GM18873 (cell line): ENCODE data around the gene ABLIM1.

Experiments
- ATAC-seq: cut with Tn5 transposase; IDR thresholded peaks from one replicate; pipeline ENCODE4 v1.9.1; 2021; ENCODE audit warnings: mild to moderate bottlenecking, moderate library complexity, moderate number of reproducible peaks; ENCODE audit not compliant: unreplicated experiment, low FRiP score

ABLIM1 gene

DNA sequence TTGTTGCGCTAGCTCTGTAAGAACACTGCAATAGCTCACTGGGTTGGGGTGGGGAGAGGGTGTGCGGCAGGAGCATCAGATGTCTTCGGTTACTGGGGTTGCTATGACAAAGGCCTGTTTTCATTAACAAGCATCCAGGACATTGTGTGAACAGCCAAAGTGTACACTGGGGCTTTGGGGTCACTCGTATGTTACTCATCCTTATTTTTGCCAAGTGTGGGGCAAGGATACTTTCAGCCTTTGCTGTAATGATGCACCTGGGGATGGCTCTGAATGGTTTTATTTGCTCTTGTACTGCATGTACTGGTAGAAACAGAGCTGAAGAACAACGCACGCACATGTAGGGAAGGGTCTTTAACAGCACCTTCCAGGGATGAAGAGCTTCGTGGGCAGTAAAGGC is 180.8 kb downstream of the ABLIM1 start:
- no peak for ATAC-seq

DNA sequence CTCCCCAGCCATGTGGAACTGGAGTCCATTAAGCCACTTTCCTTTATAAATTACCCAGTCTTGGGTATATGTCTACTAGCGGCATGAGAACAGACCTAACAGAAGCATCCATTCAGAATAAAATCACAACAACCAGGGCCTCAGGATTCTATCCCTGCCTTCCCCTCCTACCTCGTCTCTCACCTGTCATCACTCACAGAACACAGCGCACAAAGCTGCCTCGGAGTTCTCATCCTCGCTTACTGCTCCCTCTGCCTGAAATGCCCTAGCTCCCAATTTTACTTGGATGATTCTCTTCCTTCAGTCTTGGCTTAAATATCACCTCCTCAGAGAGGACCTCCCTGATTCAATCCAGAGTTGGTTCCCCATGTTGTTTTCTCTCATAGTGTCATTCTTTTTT is 183.1 kb downstream of the ABLIM1 start:
- no peak for ATAC-seq

DNA sequence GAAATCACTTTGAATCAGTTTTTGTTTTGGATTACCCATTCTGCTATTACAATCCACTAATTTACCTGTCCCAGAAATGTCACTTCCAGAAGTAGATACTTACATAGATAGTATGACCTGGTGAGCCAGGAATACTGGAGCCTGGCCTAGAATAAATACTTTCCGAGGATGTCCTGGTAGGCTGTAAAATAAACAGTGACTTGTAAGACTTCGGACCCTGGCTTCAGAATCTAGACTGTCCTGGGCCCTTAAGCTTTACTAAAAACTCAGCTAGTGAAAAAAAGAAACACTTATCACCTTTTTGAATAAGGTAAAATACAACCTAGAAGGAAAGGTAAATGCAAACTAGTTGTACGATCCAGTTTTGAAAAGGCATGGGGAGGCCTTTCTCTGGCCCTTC is 184.3 kb downstream of the ABLIM1 start:
- no peak for ATAC-seq

DNA sequence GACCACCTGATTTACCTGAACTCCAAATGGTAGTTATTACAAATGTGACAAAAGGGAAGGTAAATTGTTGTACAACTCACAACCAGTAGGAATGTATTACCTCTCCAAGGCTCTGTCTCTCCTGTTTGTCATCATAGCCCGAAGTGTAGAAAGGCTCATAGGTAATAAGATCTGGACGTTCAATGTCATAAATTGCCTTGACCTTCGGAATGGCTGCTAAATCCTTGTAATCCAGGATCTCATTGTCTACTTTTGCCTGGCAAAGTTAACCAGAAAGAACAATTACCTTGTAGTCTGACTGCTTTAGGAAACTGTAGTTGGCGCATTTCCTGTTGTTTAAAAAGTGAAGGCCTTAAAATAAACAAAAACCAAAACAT is 185.2 kb downstream of the ABLIM1 start:
- ATAC-seq, result no peak

DNA sequence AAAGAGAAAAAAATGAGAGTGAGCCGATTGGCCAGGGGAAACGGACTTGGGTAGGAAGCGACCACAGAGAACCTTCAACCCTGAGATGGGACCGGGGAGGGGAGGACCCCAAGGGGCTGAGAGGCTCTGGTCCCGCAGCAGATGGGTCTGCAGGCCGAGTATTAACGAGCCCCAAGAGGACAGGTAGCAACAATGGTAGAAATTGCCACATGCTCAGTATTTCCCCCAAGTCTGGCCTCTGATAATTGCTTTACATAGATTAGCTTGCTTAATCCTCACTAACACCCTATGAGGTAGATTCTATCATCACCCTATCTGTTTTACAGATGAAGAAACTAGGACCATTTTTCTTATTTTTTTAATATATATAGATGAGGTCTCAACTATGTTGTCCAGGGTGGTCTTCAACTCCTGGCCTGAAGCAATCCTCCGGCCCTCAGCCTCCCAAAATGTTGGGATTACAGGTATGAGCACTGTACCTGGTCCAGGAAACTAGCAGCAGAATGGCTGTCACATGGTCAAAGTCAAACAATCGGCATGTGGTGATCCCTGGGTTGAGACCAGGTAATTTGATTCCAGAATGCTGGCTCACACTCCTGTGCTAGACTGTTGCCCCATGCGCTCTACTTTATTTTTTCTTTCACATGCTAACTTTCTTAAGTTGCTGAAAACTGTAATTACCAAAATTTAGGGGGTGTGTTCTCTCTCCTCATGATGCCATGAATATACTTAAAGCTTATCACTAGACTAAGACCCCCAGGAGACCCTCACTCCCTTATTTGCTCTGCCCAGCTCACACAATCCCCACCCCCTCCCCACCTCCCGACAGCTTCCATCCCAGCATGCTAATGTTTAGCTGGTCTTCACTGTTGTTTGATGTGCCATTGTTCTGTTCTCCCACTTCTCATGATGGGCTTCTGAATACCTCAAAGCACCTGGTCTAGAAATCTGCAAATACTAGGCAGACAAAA is 185.9 kb downstream of the ABLIM1 start:
- no peak for ATAC-seq

DNA sequence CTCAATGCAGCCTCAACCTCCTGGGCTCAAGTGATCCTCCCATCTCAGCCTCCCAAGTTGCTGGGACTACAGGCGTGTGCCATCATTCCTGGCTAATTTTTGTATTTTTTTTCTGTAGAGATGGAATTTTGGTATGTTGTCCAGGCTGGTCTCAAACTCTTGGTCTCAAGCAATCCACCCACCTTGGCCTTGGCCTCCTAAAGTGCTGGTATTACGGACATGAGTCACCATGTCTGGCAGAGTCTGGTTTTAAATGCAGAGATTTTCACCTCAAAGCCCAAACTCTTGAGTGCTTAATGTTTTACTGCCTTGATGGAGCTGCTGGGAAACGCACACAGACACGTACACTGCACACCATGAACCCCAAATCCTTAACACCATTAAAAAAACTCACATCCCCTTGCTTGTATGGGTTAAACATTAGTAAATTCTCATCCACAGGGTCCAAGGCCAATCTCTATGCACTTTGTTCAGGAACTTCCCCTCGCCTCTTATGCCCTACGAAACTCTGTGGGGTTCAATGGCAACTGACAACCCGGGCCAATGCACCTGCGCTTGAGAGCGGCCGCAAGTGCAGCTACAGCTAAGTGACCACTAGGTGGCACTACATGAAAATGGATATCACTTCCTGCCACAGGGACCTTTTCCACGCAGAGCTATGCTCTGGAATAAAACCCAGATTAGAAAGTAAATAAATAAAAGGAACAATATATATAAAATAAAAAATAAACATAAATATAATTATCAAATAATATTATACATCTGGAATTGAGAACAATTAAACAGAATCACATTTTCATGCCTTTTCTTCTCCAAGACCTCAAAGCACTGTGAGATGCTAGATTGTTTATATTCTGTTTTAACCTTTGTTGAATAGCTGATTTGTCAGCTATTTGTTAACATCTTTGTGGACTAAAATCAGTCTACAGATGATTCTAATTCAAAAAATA is 186.8 kb downstream of the ABLIM1 start:
- ATAC-seq, result peak; percentile 88

DNA sequence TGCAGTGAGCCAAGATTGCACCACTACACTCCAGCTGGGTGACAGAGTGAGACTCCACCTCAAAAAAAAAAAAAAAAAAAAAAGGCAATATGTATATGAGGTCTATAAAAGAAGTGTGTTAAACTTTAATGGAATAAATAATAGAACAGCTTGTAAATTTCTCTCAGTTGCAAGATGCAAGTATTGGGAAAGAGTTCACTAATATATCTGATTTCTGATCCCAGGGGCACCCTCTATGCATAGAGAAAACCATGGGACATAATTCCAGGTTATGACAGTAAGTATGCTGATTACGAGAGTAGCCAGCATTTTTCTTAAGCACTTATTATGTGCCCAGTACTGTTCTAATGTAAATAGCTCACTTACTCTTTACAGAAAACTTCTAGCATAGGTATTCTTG is 187.7 kb downstream of the ABLIM1 start:
- no peak for ATAC-seq

DNA sequence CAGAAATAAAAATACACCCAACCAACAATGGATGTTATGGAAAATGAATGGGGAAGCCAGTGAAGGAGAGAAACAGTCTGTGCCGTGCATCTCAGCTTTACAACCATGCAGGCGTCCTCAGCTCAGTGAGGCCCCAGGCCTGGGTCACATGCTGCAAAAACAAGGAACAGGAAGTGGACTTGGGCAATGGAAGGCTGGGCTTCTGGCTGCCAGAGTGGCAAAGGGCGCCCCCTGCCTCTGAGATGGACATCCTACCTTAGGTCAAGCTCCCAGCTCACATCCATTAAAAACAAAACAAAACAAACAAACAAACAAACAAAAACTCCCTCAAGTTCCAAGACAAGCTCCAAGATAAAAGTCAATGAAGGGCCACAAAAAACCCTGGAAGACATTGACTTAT is 199.1 kb downstream of the ABLIM1 start:
- no peak for ATAC-seq

DNA sequence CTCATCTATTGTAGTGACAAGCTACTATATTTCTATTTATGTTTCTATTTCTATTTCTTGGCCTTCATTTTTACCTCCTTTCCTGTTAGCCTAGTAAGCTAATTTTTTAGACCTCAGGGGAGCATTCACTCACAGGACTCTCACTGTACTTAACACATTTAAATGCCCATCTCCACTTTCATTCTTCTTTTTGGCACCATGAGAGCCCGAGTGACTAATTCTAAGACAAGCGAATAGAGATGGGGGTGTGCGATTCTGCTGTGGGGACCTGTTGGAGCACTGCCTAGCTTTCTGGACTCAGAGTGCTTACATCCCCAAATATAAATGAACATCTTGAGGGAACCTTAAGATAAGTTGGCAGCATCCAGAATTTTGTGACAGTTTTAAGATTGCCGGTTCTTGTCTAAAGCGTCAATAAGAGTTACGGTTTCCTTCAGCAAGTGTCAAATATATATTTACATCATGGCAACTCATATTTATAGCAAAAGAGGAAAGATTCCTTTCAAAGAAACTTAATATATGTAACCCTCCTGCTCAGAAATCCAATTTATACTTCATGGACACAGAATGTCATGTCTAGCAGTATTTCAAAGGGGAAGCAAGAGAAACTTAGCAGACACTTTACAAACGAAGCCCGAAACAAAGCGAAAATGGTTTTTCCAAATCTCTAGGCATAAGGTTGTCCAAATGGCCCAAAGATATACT is 199.7 kb downstream of the ABLIM1 start:
- no peak for ATAC-seq

DNA sequence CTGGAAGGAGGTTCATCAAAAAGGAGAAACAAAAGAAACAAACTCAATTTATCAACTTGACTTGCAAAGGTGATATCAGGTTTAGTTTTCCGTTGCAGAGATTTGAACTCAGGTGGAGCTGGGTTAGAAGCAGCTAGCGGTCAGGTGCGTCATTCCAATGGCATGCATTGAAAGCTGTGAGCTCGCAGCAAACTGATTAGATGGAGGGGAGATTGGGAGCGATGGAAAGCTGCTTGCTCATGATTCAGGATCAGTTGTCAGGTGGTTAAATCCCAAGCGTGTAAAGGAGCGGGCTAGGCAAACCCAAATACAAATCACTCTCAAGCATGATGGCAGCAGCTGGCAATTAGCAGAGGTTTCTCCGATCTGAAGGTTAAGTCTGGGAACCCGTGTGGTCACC is 204.5 kb downstream of the ABLIM1 start:
- ATAC-seq, result no peak

DNA sequence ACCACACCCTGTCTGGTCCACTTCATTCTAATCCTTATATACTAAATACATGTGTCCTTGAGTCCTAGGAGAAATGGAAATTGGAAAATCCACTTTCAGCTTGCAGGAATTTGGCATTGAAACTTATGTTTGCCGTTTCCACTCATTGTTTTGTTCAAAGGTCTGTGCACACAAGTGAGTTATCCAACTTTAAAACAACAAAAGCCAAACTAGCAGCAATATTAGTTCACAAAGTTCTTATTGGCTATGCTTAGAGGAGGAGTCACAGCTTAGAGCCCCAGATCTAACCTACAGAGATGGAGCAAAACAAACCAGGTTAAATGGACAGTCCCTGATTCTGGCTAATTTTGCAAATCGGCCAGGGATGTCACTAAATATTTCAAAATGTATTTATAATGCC is 209.2 kb downstream of the ABLIM1 start:
- ATAC-seq, result no peak

DNA sequence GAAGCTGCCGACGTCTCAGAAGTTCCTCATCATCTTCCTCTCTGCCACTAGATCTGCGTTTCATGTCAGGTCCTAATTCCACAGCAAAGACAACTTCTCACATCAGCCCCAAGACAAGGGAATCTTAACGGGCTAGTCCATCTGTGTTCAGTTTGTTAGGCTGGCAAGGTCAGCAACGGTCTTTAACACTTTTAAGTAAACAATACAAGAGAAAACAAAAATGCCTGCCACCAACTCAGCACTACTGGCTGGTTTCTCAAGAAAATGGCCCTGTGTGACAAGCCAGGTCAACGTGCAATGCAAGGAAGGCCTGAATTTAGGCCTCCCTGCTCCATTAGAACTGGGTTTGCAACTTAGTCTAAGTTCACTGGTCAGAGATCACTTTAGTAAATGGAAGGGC is 212.7 kb downstream of the ABLIM1 start:
- no peak for ATAC-seq

DNA sequence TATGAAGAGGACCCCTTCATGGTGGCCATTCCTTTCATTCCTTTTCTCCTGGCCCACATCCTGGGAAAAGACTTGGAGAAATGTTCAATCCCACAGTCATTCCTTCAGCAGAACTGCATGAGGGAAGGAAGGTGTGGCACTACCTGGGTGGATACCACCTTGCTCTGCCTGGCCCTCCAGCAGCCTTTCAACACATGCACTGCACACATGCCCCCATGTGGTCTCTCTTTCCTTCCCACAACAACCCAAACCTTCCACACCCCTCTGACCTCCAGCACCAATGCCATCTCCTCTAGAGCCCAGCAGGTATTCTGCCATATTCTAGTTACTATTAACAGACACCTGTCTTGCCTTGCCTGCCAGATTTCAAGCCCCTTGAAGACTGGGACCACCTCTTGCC is 213.3 kb downstream of the ABLIM1 start:
- ATAC-seq, result no peak

DNA sequence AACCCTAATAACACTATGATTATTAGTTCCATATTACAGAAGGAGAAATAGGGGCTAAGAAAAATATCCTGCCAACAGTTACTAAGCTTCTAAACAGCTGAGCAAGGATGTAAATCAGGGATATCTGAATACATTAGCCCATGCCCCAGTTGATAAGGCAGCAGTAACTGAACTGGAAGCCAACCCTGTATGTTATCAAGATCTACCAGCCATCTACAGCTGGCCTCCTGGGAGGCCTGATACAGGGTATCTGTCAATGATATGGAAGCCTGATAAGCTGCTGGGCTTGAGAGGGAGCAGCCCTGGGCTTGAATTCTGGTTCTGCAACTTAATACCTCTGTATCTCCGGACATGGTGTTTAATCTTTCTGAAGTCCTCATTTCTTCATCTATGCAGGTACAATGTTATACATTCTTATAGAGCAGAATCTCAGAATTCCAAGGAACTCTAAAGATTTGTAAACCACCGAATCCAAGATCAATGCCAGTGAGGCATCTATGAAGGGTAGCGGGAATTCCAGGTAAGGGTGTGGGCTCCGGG is 215.9 kb downstream of the ABLIM1 start:
- no peak for ATAC-seq

DNA sequence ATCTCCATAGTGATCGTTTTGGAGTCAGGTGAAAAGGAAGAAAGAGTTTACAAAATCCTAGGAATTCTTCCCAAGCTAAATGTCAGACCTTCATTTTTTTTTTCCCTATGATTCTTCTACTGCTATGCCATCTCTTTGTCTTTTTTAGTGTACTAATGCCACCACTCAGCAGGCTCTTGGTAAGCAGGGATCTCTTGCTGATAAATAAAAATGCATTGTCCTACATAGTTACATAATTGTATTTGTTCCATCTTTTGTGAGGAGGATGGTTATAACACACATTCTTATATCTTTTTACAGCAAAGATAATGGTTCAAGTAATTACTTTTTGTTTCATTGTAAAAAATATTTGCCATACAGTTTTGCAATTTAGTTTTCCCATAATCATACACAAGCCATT is 217.0 kb downstream of the ABLIM1 start:
- ATAC-seq, result no peak

DNA sequence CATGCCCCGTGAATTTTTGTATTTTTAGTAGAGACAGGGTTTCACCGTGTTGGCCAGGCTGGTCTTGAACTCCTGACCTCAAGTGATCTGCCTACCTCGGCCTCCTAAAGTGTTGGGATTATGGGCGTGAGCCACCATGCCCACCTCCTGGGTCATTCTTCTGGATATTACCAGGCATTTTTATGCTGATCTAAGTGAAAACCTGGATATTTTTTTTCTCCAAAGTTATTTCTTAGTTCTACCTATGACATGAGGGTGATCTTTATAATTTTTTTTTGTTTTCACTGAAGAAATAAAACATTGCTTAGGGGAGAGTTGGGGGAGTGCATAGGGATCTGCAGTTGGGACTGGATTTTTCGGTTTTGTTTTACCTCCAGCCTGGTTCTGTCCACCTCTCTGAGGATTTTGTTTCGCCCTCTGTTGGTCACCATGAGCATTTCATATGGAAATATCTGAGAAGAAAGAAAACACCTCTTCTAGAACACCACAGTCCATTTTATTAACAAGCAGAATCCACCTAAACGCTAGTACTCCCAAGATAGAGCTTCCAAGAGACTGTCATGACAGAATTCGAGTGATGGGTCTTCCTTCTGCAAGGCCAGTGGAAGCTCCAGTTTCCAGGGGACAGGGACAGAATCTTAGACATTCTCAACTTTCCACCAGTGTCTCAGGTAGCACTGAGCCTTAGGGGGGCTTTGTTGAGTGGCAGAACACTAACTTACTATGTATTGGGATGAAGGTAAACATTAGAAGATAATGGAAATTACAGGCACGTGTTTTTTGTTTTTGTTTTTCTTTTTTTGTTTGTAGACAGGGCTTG is 220.4 kb downstream of the ABLIM1 start:
- ATAC-seq, result no peak

DNA sequence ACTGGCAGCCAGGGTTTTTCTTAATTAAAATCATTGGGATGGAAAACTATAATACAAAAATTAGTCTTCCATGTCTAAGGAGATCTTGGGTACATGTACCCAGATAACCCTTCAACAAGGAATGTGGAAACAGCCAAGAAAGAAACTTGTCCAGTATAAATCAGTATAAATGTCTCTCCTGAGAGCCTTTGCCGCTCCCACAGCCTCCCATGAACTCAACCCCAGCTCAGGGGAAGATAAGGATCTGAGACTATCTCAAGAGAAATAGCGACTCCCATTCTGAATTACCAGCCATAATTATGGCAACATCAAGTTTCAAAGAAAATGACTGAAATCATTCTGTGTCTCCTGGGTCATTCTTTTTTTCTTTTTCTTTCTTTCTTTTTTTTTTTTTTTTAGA is 221.1 kb downstream of the ABLIM1 start:
- ATAC-seq, result no peak

DNA sequence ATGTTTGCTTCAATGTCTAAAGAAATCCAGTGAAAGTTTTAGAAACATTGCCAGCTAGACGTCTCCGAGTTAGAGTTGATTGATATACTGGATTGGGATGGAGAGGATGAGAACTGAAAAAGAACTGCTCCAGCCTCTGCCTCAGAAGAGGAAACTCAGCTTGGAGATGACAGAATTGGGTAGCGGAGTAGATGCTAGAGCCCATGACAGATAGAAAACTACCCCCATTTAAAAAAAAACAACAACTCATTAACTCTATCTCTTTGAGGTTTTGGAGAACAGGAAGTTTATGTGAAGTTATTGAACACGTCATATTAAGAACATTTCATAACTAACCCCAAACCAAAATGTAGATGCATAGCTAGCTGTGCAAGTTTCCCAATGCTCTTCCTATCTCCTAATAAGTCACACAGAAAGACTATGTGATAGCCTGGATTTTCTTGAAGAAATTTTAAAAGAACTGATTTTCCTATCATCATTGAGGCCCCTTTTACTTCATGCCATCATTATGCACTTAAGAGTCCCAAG is 225.4 kb downstream of the ABLIM1 start:
- no peak for ATAC-seq

DNA sequence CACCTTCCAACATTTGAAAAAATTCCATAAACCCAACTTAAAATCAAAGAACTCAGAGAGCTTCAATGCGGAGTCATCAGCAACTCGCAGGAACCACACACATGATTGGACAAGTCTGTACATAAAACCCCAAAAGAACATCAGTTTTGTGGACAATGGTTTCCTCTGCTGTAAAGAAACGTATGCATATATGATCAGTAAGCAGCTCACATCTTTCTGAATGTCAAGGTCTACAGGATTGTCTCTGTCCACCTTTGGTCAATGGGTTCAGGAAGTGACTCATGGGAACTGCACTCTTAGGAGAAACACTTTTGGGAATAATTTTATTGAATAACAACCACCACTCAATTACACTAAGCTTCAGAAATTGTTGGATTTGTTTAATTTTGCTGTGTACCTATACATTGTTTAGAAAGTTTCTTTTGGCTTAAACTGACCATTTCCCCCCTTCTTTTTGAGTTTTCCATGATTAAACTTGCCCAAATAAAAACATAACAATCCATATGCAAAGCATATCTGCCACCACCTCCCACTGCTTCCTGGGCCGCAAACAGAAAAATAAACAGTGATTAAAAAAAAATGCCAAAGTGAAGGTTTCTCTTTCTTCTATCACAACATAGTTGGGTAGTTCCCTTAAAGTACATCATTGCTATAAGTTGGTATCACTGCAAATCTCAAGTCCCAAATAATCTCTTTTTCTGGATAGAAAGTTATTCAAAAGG is 226.5 kb downstream of the ABLIM1 start:
- no peak for ATAC-seq
